GM23338 (cell line): ENCODE results near the gene TCFL5.

Experiments
- CREB1 ChIP-seq: fragments of 250-450 bp; sonication (Bioruptor Pico); IDR thresholded peaks from 2 replicates; pipeline ENCODE4 v1.5.0; 2020; ENCODE audit warnings: low read depth, mild to moderate bottlenecking, moderate library complexity
- EZH2 ChIP-seq: fragments of 200-600 bp; sonication (generic); IDR thresholded peaks from one replicate; pipeline ENCODE4 v1.8.0; 2017; ENCODE audit warnings: antibody characterized with exemption, mild to moderate bottlenecking, low read depth; ENCODE audit not compliant: unreplicated experiment
- EZH2phosphoT487 ChIP-seq: fragments of 200-600 bp; sonication (generic); IDR thresholded peaks from one replicate; pipeline ENCODE4 v1.8.1; 2018; ENCODE audit warnings: antibody characterized with exemption; ENCODE audit not compliant: unreplicated experiment
- JUNB ChIP-seq: IDR thresholded peaks from one replicate; pipeline ENCODE4 v1.6.1; 2016; ENCODE audit warnings: antibody characterized with exemption; ENCODE audit not compliant: unreplicated experiment
- POLR2AphosphoS5 ChIP-seq: IDR thresholded peaks from 2 replicates; pipeline ENCODE4 v1.6.1; 2016; ENCODE audit warnings: antibody characterized with exemption, low read depth
- STAT1 ChIP-seq: IDR thresholded peaks from one replicate; pipeline ENCODE4 v1.6.1; 2016; ENCODE audit warnings: antibody characterized with exemption; ENCODE audit not compliant: unreplicated experiment
- ZNF114 ChIP-seq: fragments of 250-450 bp; sonication (Bioruptor Pico); IDR thresholded peaks from 2 replicates; pipeline ENCODE4 v1.5.0; 2020; ENCODE audit warnings: mild to moderate bottlenecking, moderate library complexity
- ZNF331 ChIP-seq: fragments of 250-450 bp; sonication (Bioruptor Pico); IDR thresholded peaks from 2 replicates; pipeline ENCODE4 v1.5.0; 2020; ENCODE audit warnings: low read depth, mild to moderate bottlenecking, moderate library complexity
- TF ChIP-seq, protein P1 (sequence below), 2 experiments: fragments of 200-600 bp in 1 of 2; sonication (generic) in 1 of 2; conservative IDR thresholded peaks; 2 replicates each; pipeline versions ENCODE4 v1.5.1 to v1.6.1; 2016 to 2017; ENCODE audit warnings: antibody characterized with exemption in 2 of 2, low read depth in 2 of 2, mild to moderate bottlenecking in 2 of 2, moderate library complexity in 1 of 2
- TF ChIP-seq, protein P2 (sequence below): IDR thresholded peaks from one replicate; pipeline ENCODE4 v1.6.1; 2018; ENCODE audit warnings: antibody characterized with exemption; ENCODE audit not compliant: unreplicated experiment
- TF ChIP-seq, protein P3 (sequence below): IDR thresholded peaks from 2 replicates; pipeline ENCODE4 v1.6.1; 2016; ENCODE audit warnings: antibody characterized with exemption
- TF ChIP-seq, protein P4 (sequence below): fragments of 250-450 bp; sonication (Bioruptor Pico); IDR thresholded peaks from 2 replicates; pipeline ENCODE4 v1.5.0; 2020; ENCODE audit warnings: mild to moderate bottlenecking, moderate library complexity

DNA sequence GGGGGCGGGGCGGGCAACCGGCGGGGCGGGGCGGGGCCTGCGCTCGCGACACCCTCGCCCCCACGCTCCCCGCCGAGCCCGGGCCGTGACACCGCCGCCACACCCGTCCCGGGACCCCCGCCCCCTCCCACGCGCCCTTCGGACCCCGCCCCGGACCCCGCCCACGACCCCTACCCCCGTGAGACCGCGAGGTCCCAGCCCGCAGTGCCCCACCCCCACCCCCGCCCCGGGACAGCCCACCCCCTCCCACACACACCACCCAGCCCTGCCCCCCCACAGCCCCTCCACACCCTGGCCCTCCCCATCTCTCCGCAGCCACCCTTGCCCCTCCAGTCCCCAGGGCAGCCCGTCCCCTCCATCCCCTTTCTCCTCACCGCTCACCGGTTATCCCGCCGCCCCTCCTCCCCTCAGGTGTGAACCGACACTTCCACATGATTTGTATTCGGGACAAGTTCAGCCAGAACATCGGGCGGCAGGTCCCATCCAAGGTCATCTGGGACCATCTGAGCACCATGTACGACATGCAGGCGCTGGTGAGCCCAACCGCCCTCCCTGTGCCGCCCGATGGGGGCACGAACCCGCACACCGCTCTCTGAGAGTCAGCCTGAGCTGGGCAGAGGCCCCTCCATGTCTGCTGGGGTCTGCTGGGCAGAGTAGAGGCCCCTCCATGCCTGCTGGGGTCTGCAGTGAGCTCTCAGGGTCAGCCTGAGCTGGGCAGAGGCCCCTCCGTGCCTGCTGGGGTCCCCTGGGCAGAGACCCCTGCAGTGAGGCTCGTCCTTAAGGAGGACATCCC lies 64.7 kb downstream of the TCFL5 start:
- TF ChIP-seq POLR2AphosphoS5 = no peak
- TF ChIP-seq, protein P1, sequence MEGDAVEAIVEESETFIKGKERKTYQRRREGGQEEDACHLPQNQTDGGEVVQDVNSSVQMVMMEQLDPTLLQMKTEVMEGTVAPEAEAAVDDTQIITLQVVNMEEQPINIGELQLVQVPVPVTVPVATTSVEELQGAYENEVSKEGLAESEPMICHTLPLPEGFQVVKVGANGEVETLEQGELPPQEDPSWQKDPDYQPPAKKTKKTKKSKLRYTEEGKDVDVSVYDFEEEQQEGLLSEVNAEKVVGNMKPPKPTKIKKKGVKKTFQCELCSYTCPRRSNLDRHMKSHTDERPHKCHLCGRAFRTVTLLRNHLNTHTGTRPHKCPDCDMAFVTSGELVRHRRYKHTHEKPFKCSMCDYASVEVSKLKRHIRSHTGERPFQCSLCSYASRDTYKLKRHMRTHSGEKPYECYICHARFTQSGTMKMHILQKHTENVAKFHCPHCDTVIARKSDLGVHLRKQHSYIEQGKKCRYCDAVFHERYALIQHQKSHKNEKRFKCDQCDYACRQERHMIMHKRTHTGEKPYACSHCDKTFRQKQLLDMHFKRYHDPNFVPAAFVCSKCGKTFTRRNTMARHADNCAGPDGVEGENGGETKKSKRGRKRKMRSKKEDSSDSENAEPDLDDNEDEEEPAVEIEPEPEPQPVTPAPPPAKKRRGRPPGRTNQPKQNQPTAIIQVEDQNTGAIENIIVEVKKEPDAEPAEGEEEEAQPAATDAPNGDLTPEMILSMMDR (conservative IDR thresholded peaks at IDR 0.05; ENCODE audit: low read depth in 2 of 2) = no peak
- TF ChIP-seq CREB1 (CRISPR knock-in tag) = no peak
- TF ChIP-seq EZH2 = no peak
- no peak for TF ChIP-seq ZNF331 (CRISPR knock-in tag)
- no peak for TF ChIP-seq EZH2phosphoT487
- TF ChIP-seq JUNB = no peak
- TF ChIP-seq, protein P2, sequence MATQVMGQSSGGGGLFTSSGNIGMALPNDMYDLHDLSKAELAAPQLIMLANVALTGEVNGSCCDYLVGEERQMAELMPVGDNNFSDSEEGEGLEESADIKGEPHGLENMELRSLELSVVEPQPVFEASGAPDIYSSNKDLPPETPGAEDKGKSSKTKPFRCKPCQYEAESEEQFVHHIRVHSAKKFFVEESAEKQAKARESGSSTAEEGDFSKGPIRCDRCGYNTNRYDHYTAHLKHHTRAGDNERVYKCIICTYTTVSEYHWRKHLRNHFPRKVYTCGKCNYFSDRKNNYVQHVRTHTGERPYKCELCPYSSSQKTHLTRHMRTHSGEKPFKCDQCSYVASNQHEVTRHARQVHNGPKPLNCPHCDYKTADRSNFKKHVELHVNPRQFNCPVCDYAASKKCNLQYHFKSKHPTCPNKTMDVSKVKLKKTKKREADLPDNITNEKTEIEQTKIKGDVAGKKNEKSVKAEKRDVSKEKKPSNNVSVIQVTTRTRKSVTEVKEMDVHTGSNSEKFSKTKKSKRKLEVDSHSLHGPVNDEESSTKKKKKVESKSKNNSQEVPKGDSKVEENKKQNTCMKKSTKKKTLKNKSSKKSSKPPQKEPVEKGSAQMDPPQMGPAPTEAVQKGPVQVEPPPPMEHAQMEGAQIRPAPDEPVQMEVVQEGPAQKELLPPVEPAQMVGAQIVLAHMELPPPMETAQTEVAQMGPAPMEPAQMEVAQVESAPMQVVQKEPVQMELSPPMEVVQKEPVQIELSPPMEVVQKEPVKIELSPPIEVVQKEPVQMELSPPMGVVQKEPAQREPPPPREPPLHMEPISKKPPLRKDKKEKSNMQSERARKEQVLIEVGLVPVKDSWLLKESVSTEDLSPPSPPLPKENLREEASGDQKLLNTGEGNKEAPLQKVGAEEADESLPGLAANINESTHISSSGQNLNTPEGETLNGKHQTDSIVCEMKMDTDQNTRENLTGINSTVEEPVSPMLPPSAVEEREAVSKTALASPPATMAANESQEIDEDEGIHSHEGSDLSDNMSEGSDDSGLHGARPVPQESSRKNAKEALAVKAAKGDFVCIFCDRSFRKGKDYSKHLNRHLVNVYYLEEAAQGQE = no peak
- TF ChIP-seq, protein P3, sequence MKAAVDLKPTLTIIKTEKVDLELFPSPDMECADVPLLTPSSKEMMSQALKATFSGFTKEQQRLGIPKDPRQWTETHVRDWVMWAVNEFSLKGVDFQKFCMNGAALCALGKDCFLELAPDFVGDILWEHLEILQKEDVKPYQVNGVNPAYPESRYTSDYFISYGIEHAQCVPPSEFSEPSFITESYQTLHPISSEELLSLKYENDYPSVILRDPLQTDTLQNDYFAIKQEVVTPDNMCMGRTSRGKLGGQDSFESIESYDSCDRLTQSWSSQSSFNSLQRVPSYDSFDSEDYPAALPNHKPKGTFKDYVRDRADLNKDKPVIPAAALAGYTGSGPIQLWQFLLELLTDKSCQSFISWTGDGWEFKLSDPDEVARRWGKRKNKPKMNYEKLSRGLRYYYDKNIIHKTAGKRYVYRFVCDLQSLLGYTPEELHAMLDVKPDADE = no peak
- TF ChIP-seq, protein P4, sequence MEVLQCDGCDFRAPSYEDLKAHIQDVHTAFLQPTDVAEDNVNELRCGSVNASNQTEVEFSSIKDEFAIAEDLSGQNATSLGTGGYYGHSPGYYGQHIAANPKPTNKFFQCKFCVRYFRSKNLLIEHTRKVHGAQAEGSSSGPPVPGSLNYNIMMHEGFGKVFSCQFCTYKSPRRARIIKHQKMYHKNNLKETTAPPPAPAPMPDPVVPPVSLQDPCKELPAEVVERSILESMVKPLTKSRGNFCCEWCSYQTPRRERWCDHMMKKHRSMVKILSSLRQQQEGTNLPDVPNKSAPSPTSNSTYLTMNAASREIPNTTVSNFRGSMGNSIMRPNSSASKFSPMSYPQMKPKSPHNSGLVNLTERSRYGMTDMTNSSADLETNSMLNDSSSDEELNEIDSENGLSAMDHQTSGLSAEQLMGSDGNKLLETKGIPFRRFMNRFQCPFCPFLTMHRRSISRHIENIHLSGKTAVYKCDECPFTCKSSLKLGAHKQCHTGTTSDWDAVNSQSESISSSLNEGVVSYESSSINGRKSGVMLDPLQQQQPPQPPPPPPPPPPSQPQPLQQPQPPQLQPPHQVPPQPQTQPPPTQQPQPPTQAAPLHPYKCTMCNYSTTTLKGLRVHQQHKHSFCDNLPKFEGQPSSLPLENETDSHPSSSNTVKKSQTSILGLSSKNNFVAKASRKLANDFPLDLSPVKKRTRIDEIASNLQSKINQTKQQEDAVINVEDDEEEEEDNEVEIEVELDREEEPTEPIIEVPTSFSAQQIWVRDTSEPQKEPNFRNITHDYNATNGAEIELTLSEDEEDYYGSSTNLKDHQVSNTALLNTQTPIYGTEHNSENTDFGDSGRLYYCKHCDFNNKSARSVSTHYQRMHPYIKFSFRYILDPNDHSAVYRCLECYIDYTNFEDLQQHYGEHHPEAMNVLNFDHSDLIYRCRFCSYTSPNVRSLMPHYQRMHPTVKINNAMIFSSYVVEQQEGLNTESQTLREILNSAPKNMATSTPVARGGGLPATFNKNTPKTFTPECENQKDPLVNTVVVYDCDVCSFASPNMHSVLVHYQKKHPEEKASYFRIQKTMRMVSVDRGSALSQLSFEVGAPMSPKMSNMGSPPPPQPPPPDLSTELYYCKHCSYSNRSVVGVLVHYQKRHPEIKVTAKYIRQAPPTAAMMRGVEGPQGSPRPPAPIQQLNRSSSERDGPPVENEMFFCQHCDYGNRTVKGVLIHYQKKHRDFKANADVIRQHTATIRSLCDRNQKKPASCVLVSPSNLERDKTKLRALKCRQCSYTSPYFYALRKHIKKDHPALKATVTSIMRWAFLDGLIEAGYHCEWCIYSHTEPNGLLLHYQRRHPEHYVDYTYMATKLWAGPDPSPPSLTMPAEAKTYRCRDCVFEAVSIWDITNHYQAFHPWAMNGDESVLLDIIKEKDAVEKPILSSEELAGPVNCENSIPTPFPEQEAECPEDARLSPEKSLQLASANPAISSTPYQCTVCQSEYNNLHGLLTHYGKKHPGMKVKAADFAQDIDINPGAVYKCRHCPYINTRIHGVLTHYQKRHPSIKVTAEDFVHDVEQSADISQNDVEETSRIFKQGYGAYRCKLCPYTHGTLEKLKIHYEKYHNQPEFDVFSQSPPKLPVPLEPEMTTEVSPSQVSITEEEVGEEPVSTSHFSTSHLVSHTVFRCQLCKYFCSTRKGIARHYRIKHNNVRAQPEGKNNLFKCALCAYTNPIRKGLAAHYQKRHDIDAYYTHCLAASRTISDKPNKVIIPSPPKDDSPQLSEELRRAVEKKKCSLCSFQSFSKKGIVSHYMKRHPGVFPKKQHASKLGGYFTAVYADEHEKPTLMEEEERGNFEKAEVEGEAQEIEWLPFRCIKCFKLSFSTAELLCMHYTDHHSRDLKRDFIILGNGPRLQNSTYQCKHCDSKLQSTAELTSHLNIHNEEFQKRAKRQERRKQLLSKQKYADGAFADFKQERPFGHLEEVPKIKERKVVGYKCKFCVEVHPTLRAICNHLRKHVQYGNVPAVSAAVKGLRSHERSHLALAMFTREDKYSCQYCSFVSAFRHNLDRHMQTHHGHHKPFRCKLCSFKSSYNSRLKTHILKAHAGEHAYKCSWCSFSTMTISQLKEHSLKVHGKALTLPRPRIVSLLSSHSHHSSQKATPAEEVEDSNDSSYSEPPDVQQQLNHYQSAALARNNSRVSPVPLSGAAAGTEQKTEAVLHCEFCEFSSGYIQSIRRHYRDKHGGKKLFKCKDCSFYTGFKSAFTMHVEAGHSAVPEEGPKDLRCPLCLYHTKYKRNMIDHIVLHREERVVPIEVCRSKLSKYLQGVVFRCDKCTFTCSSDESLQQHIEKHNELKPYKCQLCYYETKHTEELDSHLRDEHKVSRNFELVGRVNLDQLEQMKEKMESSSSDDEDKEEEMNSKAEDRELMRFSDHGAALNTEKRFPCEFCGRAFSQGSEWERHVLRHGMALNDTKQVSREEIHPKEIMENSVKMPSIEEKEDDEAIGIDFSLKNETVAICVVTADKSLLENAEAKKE (CRISPR knock-in tag) = no peak
- TF ChIP-seq STAT1 = no peak
- TF ChIP-seq ZNF114 (CRISPR knock-in tag) = no peak
